GM12864 (cell line): Measurements from ENCODE around the gene DNAJC30.
"Not testable (repeated sequence)": the region's sequence is repeated elsewhere in the genome, so short reads cannot be mapped to it uniquely, and the experiment has no call there.

Source experiments
- DNase-seq: peaks from one replicate; pipeline ENCODE4 v3.0.0-alpha.2; 2011; ENCODE audit warnings: low read depth
- H3K4me3 ChIP-seq: 2 replicates; pipeline ENCODE4 v1.5.1; 2011; ENCODE audit warnings: mild to moderate bottlenecking, low read depth, low read length, control low read depth
- CTCF ChIP-seq: IDR thresholded peaks from 2 replicates; pipeline ENCODE4 v1.5.1; 2011; ENCODE audit warnings: low read depth, mild to moderate bottlenecking, moderate library complexity, low read length, control low read depth, inconsistent platforms; ENCODE audit errors: missing control alignments

DNAJC30 gene

GRCh38 chr7:73669858-73670385 is 13.3 kb downstream of the DNAJC30 start:
- no peak for TF ChIP-seq CTCF
- H3K4me3 ChIP-seq, result no peak overlapping the region
- DNase-seq, result no peak

GRCh38 chr7:73669288-73669701 is 14.0 kb downstream of the DNAJC30 start:
- no peak for TF ChIP-seq CTCF
- no peak for DNase-seq
- no peak overlapping the region for H3K4me3 ChIP-seq

- no peak for TF ChIP-seq CTCF
- H3K4me3 ChIP-seq, result no peak overlapping the region
- no peak for DNase-seq
Measured at GRCh38 chr7:73668886-73669230, 14.4 kb downstream of the DNAJC30 start.

- TF ChIP-seq CTCF, result no peak
- H3K4me3 ChIP-seq, result peak overlapping the region; percentile 48
- no peak for DNase-seq
Measured at GRCh38 chr7:73668103-73668885, 15.0 kb downstream of the DNAJC30 start.

GRCh38 chr7:73667344-73668102 is 15.7 kb downstream of the DNAJC30 start, which contains the start of gene VPS37D:
TSS of gene VPS37D (plus strand) at chr7:73667831. CDS start at chr7:73667959, 128 bp downstream.
- H3K4me3 ChIP-seq, result peak within 1 kb of the TSS; percentile 48
- peak; percentile 30 for DNase-seq
- TF ChIP-seq CTCF, result peak; percentile 69

GRCh38 chr7:73663033-73663432 is 20.2 kb downstream of the DNAJC30 start:
- no peak for DNase-seq
- H3K4me3 ChIP-seq, result no peak overlapping the region
- TF ChIP-seq CTCF, result no peak

- not testable (repeated sequence) for H3K4me3 ChIP-seq, DNase-seq
Measured at GRCh38 chr7:73660594-73660993, 22.7 kb downstream of the DNAJC30 start.
